Pons (tissue), 1 donor: ENCODE measurements around the gene JAKMIP1.

Experiments used
- DNase-seq: peaks from one replicate; pipeline ENCODE4 v3.0.0-alpha.2; 2016; ENCODE audit warnings: low spot score

JAKMIP1 gene

GRCh38 chr4:6119507-6120020, 80.8 kb downstream of the JAKMIP1 start:
- no peak for DNase-seq

GRCh38 chr4:6118201-6118600, 82.1 kb downstream of the JAKMIP1 start:
- no peak for DNase-seq

GRCh38 chr4:6116696-6117285, 83.6 kb downstream of the JAKMIP1 start:
- DNase-seq: no peak

- no peak for DNase-seq
Measured at GRCh38 chr4:6115746-6116586, 84.4 kb downstream of the JAKMIP1 start.

- no peak for DNase-seq
Measured at GRCh38 chr4:6115342-6115741, 85.0 kb downstream of the JAKMIP1 start.

- DNase-seq: no peak
Measured at GRCh38 chr4:6114601-6115000, 85.7 kb downstream of the JAKMIP1 start.

- no peak for DNase-seq
Measured at GRCh38 chr4:6114181-6114580, 86.2 kb downstream of the JAKMIP1 start.

- no peak for DNase-seq
Measured at GRCh38 chr4:6113641-6114040, 86.7 kb downstream of the JAKMIP1 start.

GRCh38 chr4:6112606-6113290, 87.6 kb downstream of the JAKMIP1 start:
- no peak for DNase-seq

GRCh38 chr4:6111354-6111960, 88.9 kb downstream of the JAKMIP1 start:
- DNase-seq: no peak

GRCh38 chr4:6110681-6111353, 89.5 kb downstream of the JAKMIP1 start:
- DNase-seq: no peak

GRCh38 chr4:6109842-6110560, 90.3 kb downstream of the JAKMIP1 start:
- DNase-seq: no peak

- DNase-seq: no peak
Measured at GRCh38 chr4:6107886-6108285, 92.5 kb downstream of the JAKMIP1 start.

GRCh38 chr4:6107114-6107791, 93.1 kb downstream of the JAKMIP1 start:
- DNase-seq: no peak

GRCh38 chr4:6106156-6106555, 94.2 kb downstream of the JAKMIP1 start:
- DNase-seq: no peak

GRCh38 chr4:6105311-6105911, 94.9 kb downstream of the JAKMIP1 start:
- DNase-seq: no peak

GRCh38 chr4:6104541-6105130, 95.7 kb downstream of the JAKMIP1 start:
- no peak for DNase-seq

GRCh38 chr4:6097581-6097980, 102.8 kb downstream of the JAKMIP1 start:
- DNase-seq: no peak

- no peak for DNase-seq
Measured at GRCh38 chr4:6095897-6096296, 104.5 kb downstream of the JAKMIP1 start.
